ENCODE data around the gene HES5. TPM values are rescaled to one million over a fixed set of nuclear protein-coding genes. Genes with fewer than 3 reads are reported as not detected.

Gene HES5
- total RNA-seq, 1 donor: not detected

GRCh38 chr1:2502661-2503553 is 27.2 kb downstream of the HES5 start:
- TF ChIP-seq CTCF (IDR thresholded peaks at IDR 0.05; ENCODE audit: extremely low read depth, low read depth, low read length): no peak
- Histone ChIP-seq H3K4me3 (ENCODE audit: insufficient read depth, low read length) (no peak overlapping the region), H3K27ac (ENCODE audit: low read depth, low read length) (no peak overlapping the region), H3K36me3 (ENCODE audit: insufficient read depth, low read length) (no peaks in the 10 kb centered on the region), H3K4me2 (ENCODE audit: insufficient read depth, low read length) (no peak overlapping the region), H2AFZ (ENCODE audit: low read length) (no peak overlapping the region), H3K9me3 (ENCODE audit: low read depth, low read length) (no peaks in the 10 kb centered on the region), H4K20me1 (ENCODE audit: insufficient read depth, low read length) (peaks cover 5% of the 10 kb centered on the region), H3K27me3 (ENCODE audit: insufficient read depth, low read length) (peaks cover 28% of the 10 kb centered on the region), H3K4me1 (ENCODE audit: insufficient read depth, low read length) (no peaks in the 10 kb centered on the region), H3K79me2 (ENCODE audit: insufficient read depth, low read length) (no peaks in the 10 kb centered on the region)
- no peak for DNase-seq (ENCODE audit: insufficient read length, low spot score, missing footprints)

- DNase-seq (ENCODE audit: insufficient read length, low spot score, missing footprints): no peak
- peaks cover 28% of the 10 kb centered on the region for H3K27me3 ChIP-seq (ENCODE audit: insufficient read depth, low read length)
- H3K9me3 ChIP-seq (ENCODE audit: low read depth, low read length): no peaks in the 10 kb centered on the region
- H3K36me3 ChIP-seq (ENCODE audit: insufficient read depth, low read length): no peaks in the 10 kb centered on the region
- no peak overlapping the region for H2AFZ ChIP-seq (ENCODE audit: low read length)
- H3K4me3 ChIP-seq (ENCODE audit: insufficient read depth, low read length): no peak overlapping the region
- no peak for TF ChIP-seq CTCF (IDR thresholded peaks at IDR 0.05; ENCODE audit: extremely low read depth, low read depth, low read length)
- peaks cover under 1% of the 10 kb centered on the region for H4K20me1 ChIP-seq (ENCODE audit: insufficient read depth, low read length)
- H3K79me2 ChIP-seq (ENCODE audit: insufficient read depth, low read length): no peaks in the 10 kb centered on the region
- no peak overlapping the region for H3K4me2 ChIP-seq (ENCODE audit: insufficient read depth, low read length)
- no peak overlapping the region for H3K27ac ChIP-seq (ENCODE audit: low read depth, low read length)
- H3K4me1 ChIP-seq (ENCODE audit: insufficient read depth, low read length): no peaks in the 10 kb centered on the region
These were observed 27.9 kb downstream of the HES5 start for GRCh38 chr1:2502210-2502609.

GRCh38 chr1:2501820-2502119 is 28.3 kb downstream of the HES5 start:
- Histone ChIP-seq H4K20me1 (ENCODE audit: insufficient read depth, low read length) (no peaks in the 10 kb centered on the region), H3K36me3 (ENCODE audit: insufficient read depth, low read length) (no peaks in the 10 kb centered on the region), H3K79me2 (ENCODE audit: insufficient read depth, low read length) (no peaks in the 10 kb centered on the region), H2AFZ (ENCODE audit: low read length) (no peak overlapping the region), H3K27ac (ENCODE audit: low read depth, low read length) (no peak overlapping the region), H3K4me3 (ENCODE audit: insufficient read depth, low read length) (no peak overlapping the region), H3K27me3 (ENCODE audit: insufficient read depth, low read length) (peaks cover 28% of the 10 kb centered on the region), H3K4me1 (ENCODE audit: insufficient read depth, low read length) (no peaks in the 10 kb centered on the region), H3K9me3 (ENCODE audit: low read depth, low read length) (no peaks in the 10 kb centered on the region), H3K4me2 (ENCODE audit: insufficient read depth, low read length) (no peak overlapping the region)
- TF ChIP-seq CTCF (IDR thresholded peaks at IDR 0.05; ENCODE audit: extremely low read depth, low read depth, low read length): no peak
- no peak for DNase-seq (ENCODE audit: insufficient read length, low spot score, missing footprints)

GRCh38 chr1:2501041-2501819 is 28.8 kb downstream of the HES5 start:
- H3K36me3 ChIP-seq (ENCODE audit: insufficient read depth, low read length): no peaks in the 10 kb centered on the region
- DNase-seq (ENCODE audit: insufficient read length, low spot score, missing footprints): no peak
- no peaks in the 10 kb centered on the region for H3K9me3 ChIP-seq (ENCODE audit: low read depth, low read length)
- H3K4me2 ChIP-seq (ENCODE audit: insufficient read depth, low read length): no peak overlapping the region
- H3K4me1 ChIP-seq (ENCODE audit: insufficient read depth, low read length): no peaks in the 10 kb centered on the region
- peaks cover 28% of the 10 kb centered on the region for H3K27me3 ChIP-seq (ENCODE audit: insufficient read depth, low read length)
- H3K27ac ChIP-seq (ENCODE audit: low read depth, low read length): no peak overlapping the region
- no peaks in the 10 kb centered on the region for H4K20me1 ChIP-seq (ENCODE audit: insufficient read depth, low read length)
- TF ChIP-seq CTCF (IDR thresholded peaks at IDR 0.05; ENCODE audit: extremely low read depth, low read depth, low read length): no peak
- H3K79me2 ChIP-seq (ENCODE audit: insufficient read depth, low read length): no peaks in the 10 kb centered on the region
- no peak overlapping the region for H2AFZ ChIP-seq (ENCODE audit: low read length)
- H3K4me3 ChIP-seq (ENCODE audit: insufficient read depth, low read length): no peak overlapping the region

Data from osteoblast (primary cell).